Spleen (tissue), 11 donors: ENCODE measurements around the gene ARID5B. TPM values are rescaled to one million over a fixed set of nuclear protein-coding genes. Genes with fewer than 3 reads are reported as not detected.

Experiments
- DNase-seq: peaks from one replicate; pipeline ENCODE4 v3.0.0-alpha.2; 2020
- H3K27ac ChIP-seq, 8 donors: fragments of 200-600 bp; sonication (generic) in 7 of 8; 1 replicate in 4 of 8; 2 replicates in 4 of 8; pipeline versions ENCODE4 v1.5.0 to v1.8.0; 2016 to 2021; ENCODE audit warnings: inconsistent platforms in 4 of 8, mild to moderate bottlenecking in 4 of 8, moderate library complexity in 1 of 8
- H3K27me3 ChIP-seq, 7 donors: fragments of 200-600 bp; sonication (generic) in 6 of 7; replicated peaks in 1 of 7; 1 replicate in 4 of 7; 2 replicates in 3 of 7; pipeline versions ENCODE4 v1.5.0 to v1.8.0; 2016 to 2021; ENCODE audit warnings: inconsistent platforms in 3 of 7, mild to moderate bottlenecking in 1 of 7
- H3K36me3 ChIP-seq, 6 donors: fragments of 200-600 bp; sonication (generic) in 5 of 6; 1 replicate in 4 of 6; 2 replicates in 2 of 6; pipeline versions ENCODE4 v1.5.0 to v1.8.0; 2016 to 2021; ENCODE audit warnings: inconsistent platforms in 2 of 6
- H3K4me1 ChIP-seq, 6 donors: fragments of 200-600 bp; sonication (generic) in 5 of 6; 1 replicate in 3 of 6; 2 replicates in 3 of 6; pipeline versions ENCODE4 v1.5.0 to v1.8.0; 2016 to 2021; ENCODE audit warnings: inconsistent platforms in 3 of 6
- H3K4me3 ChIP-seq, 8 donors: fragments of 200-600 bp; sonication (generic) in 7 of 8; 1 replicate in 4 of 8; 2 replicates in 4 of 8; pipeline versions ENCODE4 v1.5.0 to v1.8.0; 2016 to 2021; ENCODE audit warnings: inconsistent platforms in 4 of 8, mild to moderate bottlenecking in 4 of 8, moderate library complexity in 2 of 8
- H3K9me3 ChIP-seq, 8 donors: fragments of 200-600 bp; sonication (generic) in 7 of 8; 1 replicate in 4 of 8; 2 replicates in 4 of 8; pipeline versions ENCODE4 v1.5.0 to v1.8.0; 2016 to 2021; ENCODE audit warnings: inconsistent platforms in 4 of 8
- POLR2A ChIP-seq, 3 donors: fragments of 450-650 bp; IDR thresholded peaks; one replicate each; pipeline ENCODE4 v1.5.1; 2017; ENCODE audit warnings: antibody characterized with exemption in 3 of 3, mild to moderate bottlenecking in 1 of 3
- POLR2AphosphoS5 ChIP-seq, 3 donors: sonication (generic); formaldehyde crosslinking; IDR thresholded peaks; one replicate each; pipeline ENCODE4 v1.5.1; 2017; ENCODE audit warnings: antibody characterized with exemption in 3 of 3
- WGBS, 5 donors: extraction: QIAGEN DNeasy Blood & Tissue Kit in 3 of 5; methylation state at CpG; one replicate each; pipeline versions ENCODE4 v1.1.5 to v1.1.7; 2013 to 2018; 5-methylcytosine and 5-hydroxymethylcytosine counted together
- intact Hi-C: fragments of 100-400 bp; cut with DNase I; formaldehyde crosslinking; loops from one replicate; pipeline ENCODE4 v1.15.0; 2023; ENCODE audit warnings: low total_unique reads
- polyA plus RNA-seq, 3 donors: library from polyadenylated mRNA; stranded (reverse); fragments of 200-250 nt; gene quantifications; one replicate each; pipeline ENCODE4 v1.2.1, GENCODE V29; 2013
- total RNA-seq, 7 donors: library from RNA; depleted of rRNA in 3 of 7; stranded (reverse); fragments of >200 nt in 3 of 7; fragmentation: NEBNext Ultra II Directional in 4 of 7; extraction: Animal tissue kit (Norgen Biotek cat#: 25700) in 4 of 7; gene quantifications; one replicate each; pipeline versions ENCODE4 v1.1.0 to v1.2.1, GENCODE V29; 2016 to 2021
- TF ChIP-seq, protein P1 (sequence below), 11 experiments: fragments of 200-600 bp in 7 of 11; fragments of 450-650 bp in 4 of 11; sonication (generic) in 4 of 11; IDR thresholded peaks in 8 of 11; conservative IDR thresholded peaks in 3 of 11; 1 replicate in 7 of 11; 2 replicates in 4 of 11; pipeline versions ENCODE4 v1.4.0 to v1.8.0; 2016 to 2021; ENCODE audit warnings: antibody characterized with exemption in 11 of 11, inconsistent platforms in 4 of 11, mild to moderate bottlenecking in 1 of 11
- donor health status: healthy with polysubstance abuse.
- donor health status: DM: no; HTN: no; CAD: no; lungs with moderate emphysema.
- donor health status: DM: no; HTN: no; CAD: no.
- donor health status: Bipolar disorder and iron deficiency.
- donor health status: healthy.
- donor health status: DM: no; HTN: no; CAD: no.
- donor health status: DM: yes; HTN: yes; CAD: no.

Gene ARID5B
- total and polyA plus RNA-seq, 10 donors: 5.6 to 70.7 (median 46.2) TPM

- TF ChIP-seq, protein P1, sequence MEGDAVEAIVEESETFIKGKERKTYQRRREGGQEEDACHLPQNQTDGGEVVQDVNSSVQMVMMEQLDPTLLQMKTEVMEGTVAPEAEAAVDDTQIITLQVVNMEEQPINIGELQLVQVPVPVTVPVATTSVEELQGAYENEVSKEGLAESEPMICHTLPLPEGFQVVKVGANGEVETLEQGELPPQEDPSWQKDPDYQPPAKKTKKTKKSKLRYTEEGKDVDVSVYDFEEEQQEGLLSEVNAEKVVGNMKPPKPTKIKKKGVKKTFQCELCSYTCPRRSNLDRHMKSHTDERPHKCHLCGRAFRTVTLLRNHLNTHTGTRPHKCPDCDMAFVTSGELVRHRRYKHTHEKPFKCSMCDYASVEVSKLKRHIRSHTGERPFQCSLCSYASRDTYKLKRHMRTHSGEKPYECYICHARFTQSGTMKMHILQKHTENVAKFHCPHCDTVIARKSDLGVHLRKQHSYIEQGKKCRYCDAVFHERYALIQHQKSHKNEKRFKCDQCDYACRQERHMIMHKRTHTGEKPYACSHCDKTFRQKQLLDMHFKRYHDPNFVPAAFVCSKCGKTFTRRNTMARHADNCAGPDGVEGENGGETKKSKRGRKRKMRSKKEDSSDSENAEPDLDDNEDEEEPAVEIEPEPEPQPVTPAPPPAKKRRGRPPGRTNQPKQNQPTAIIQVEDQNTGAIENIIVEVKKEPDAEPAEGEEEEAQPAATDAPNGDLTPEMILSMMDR (IDR thresholded peaks at IDR 0.05 in 8 of 11, conservative IDR thresholded peaks at IDR 0.05 in 3 of 11): no peak
- TF ChIP-seq POLR2A (IDR thresholded peaks at IDR 0.05) (no peak), POLR2AphosphoS5 (IDR thresholded peaks at IDR 0.05) (no peak)
- H3K4me1 ChIP-seq: peaks cover 0 to 28% (median 5%) of the 10 kb centered on the region in 6 donors
- WGBS, 5 donors: 73 to 100% (median 96%) methylated on average over 2 of the region's 2 CpGs
- DNase-seq: no peak
- H3K27me3 ChIP-seq: no peaks in the 10 kb centered on the region
- intact Hi-C loops: no loop called here
- no peaks in the 10 kb centered on the region for H3K9me3 ChIP-seq
- no peak overlapping the region for H3K4me3 ChIP-seq
- peaks cover 0 to 83% (median 8%) of the 10 kb centered on the region in 6 donors for H3K36me3 ChIP-seq
- no peak overlapping the region for H3K27ac ChIP-seq
Measured at GRCh38 chr10:61949687-61950086, 48.2 kb downstream of the ARID5B start.

GRCh38 chr10:61950449-61951143 is 49.1 kb downstream of the ARID5B start:
- TF ChIP-seq POLR2A (IDR thresholded peaks at IDR 0.05) (no peak), POLR2AphosphoS5 (IDR thresholded peaks at IDR 0.05) (no peak)
- TF ChIP-seq, protein P1 (IDR thresholded peaks at IDR 0.05 in 8 of 11, conservative IDR thresholded peaks at IDR 0.05 in 3 of 11): no peak
- H3K27me3 ChIP-seq: no peaks in the 10 kb centered on the region
- no peak for DNase-seq
- H3K4me3 ChIP-seq: no peak overlapping the region
- no peaks in the 10 kb centered on the region for H3K9me3 ChIP-seq
- 79 to 98% (median 86%) methylated on average over 2 of the region's 2 CpGs for WGBS, 5 donors
- H3K27ac ChIP-seq: no peak overlapping the region
- intact Hi-C loops: no loop called here
- H3K36me3 ChIP-seq: peaks cover 0 to 92% (median 11%) of the 10 kb centered on the region in 6 donors
- H3K4me1 ChIP-seq: peaks cover 0 to 24% (median 0%) of the 10 kb centered on the region in 6 donors

GRCh38 chr10:61951144-61951483 is 49.6 kb downstream of the ARID5B start:
- H3K27ac ChIP-seq: no peak overlapping the region

More at GRCh38 chr10:61951144-61951483, 49.6 kb downstream of the ARID5B start:
- Histone ChIP-seq H3K4me3 (no peak overlapping the region), H3K27me3 (no peaks in the 10 kb centered on the region), H3K4me1 (peaks cover 0 to 28% (median 0%) of the 10 kb centered on the region in 6 donors), H3K36me3 (peaks cover 0 to 95% (median 12%) of the 10 kb centered on the region in 6 donors), H3K9me3 (no peaks in the 10 kb centered on the region)
- WGBS, 5 donors: 85 to 92% (median 91%) methylated on average over 3 of the region's 3 CpGs
- TF ChIP-seq, protein P1 (IDR thresholded peaks at IDR 0.05 in 8 of 11, conservative IDR thresholded peaks at IDR 0.05 in 3 of 11): no peak
- no peak for TF ChIP-seq POLR2A (IDR thresholded peaks at IDR 0.05)
- no peak for TF ChIP-seq POLR2AphosphoS5 (IDR thresholded peaks at IDR 0.05)
- no peak for DNase-seq
- intact Hi-C loops: no loop called here
